Thyroid gland (tissue), 4 donors: Measurements from ENCODE around the gene RELL2.

Source experiments
- POLR2A ChIP-seq, 2 donors: fragments of 450-650 bp; IDR thresholded peaks; one replicate each; pipeline ENCODE4 v1.6.1; 2017; ENCODE audit warnings: antibody characterized with exemption in 2 of 2, mild to moderate bottlenecking in 2 of 2, moderate library complexity in 1 of 2
- TF ChIP-seq, protein P1 (sequence below), 6 experiments: fragments of 200-600 bp in 3 of 6; fragments of 450-650 bp in 3 of 6; sonication (generic) in 3 of 6; IDR thresholded peaks; one replicate each; pipeline ENCODE4 v1.5.1; 2016 to 2019; ENCODE audit warnings: antibody characterized with exemption in 6 of 6, mild to moderate bottlenecking in 2 of 6, inconsistent platforms in 1 of 6, moderate library complexity in 1 of 6

DNA sequence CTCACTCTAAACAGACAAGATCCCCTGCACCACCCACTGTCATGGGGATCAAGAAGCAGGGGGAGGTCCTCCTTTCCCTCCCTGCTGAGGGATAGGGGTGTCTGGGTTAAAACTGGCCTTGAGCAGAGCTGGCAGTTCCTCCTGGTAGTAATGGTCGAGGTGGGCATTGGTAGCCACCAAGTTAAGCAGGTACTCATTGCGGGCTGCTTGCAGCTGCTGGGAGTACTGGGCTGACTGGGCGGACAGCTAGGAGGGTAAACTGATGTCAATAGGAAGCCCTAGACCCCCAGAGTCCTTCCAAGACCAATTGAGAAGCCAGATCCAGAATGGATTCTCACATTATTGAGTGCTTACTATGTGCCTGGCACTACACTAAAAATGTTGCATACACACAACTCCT, 11.1 kb downstream of the RELL2 start:
- TF ChIP-seq, protein P1, sequence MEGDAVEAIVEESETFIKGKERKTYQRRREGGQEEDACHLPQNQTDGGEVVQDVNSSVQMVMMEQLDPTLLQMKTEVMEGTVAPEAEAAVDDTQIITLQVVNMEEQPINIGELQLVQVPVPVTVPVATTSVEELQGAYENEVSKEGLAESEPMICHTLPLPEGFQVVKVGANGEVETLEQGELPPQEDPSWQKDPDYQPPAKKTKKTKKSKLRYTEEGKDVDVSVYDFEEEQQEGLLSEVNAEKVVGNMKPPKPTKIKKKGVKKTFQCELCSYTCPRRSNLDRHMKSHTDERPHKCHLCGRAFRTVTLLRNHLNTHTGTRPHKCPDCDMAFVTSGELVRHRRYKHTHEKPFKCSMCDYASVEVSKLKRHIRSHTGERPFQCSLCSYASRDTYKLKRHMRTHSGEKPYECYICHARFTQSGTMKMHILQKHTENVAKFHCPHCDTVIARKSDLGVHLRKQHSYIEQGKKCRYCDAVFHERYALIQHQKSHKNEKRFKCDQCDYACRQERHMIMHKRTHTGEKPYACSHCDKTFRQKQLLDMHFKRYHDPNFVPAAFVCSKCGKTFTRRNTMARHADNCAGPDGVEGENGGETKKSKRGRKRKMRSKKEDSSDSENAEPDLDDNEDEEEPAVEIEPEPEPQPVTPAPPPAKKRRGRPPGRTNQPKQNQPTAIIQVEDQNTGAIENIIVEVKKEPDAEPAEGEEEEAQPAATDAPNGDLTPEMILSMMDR (IDR thresholded peaks at IDR 0.05) = no peak
- TF ChIP-seq POLR2A (IDR thresholded peaks at IDR 0.05) = no peak
